Mammary epithelial cell (primary cell): Measurements from ENCODE around the gene TMEM9B.

Source experiments
- EZH2 ChIP-seq: IDR thresholded peaks from 2 replicates; pipeline ENCODE4 v1.6.1; 2012; ENCODE audit warnings: low read length, inconsistent platforms, borderline replicate concordance
- TF ChIP-seq, protein P1 (sequence below), 2 donors: IDR thresholded peaks in 1 of 2; conservative IDR thresholded peaks in 1 of 2; 2 replicates each; pipeline ENCODE4 v1.5.1; 2011 to 2012; ENCODE audit warnings: inconsistent platforms in 2 of 2, low read length in 2 of 2, mild to moderate bottlenecking in 2 of 2, control low read depth in 1 of 2, low read depth in 1 of 2; ENCODE audit not compliant: insufficient read depth in 1 of 2; ENCODE audit errors: extremely low read depth in 1 of 2

- TF ChIP-seq, protein P1, sequence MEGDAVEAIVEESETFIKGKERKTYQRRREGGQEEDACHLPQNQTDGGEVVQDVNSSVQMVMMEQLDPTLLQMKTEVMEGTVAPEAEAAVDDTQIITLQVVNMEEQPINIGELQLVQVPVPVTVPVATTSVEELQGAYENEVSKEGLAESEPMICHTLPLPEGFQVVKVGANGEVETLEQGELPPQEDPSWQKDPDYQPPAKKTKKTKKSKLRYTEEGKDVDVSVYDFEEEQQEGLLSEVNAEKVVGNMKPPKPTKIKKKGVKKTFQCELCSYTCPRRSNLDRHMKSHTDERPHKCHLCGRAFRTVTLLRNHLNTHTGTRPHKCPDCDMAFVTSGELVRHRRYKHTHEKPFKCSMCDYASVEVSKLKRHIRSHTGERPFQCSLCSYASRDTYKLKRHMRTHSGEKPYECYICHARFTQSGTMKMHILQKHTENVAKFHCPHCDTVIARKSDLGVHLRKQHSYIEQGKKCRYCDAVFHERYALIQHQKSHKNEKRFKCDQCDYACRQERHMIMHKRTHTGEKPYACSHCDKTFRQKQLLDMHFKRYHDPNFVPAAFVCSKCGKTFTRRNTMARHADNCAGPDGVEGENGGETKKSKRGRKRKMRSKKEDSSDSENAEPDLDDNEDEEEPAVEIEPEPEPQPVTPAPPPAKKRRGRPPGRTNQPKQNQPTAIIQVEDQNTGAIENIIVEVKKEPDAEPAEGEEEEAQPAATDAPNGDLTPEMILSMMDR (conservative IDR thresholded peaks at IDR 0.05 in 1 of 2, IDR thresholded peaks at IDR 0.05 in 1 of 2; ENCODE audit: extremely low read depth in 1 of 2, insufficient read depth in 1 of 2, low read depth in 1 of 2, low read length in 2 of 2), result no peak
- no peak for TF ChIP-seq EZH2
Measured at GRCh38 chr11:8980485-8980884, 16.2 kb upstream of the TMEM9B start.
